ENCODE results near the gene TIFAB.

TIFAB gene

GRCh38 chr5:135440916-135441315 lies 11.2 kb downstream of the TIFAB start:
- DNase-seq = no peak

- DNase-seq = peak; percentile 9
These were observed 12.6 kb downstream of the TIFAB start for GRCh38 chr5:135439231-135440205.

DNA sequence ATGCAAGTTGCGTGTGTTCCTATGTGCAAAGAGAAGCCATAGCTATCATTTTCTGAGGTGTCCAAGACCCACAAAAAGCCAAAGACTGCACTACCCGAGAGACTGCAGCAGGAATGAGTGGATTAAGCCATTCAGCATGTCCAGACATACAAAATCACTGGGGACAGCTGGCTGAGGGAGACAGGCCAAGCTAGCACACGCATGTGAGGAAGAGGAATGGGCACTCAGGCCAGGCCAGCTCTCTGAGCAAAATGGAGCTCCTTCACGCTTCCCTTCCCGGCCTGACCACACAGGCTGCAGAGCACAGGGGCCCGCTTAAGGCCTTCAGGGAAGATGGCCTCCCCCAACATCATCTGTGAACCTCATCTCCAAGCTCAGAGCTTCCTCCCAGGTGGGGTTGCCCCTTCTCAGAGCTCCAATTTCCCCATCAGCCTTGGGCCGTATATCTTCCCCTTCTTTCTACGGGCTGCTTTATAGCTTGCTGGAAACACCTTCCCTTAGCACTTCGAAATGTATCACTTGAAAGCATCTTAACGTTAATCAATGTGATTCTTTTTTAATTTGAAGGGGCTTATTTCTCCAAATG lies 13.4 kb downstream of the TIFAB start:
- peak; percentile 10 for DNase-seq

DNA sequence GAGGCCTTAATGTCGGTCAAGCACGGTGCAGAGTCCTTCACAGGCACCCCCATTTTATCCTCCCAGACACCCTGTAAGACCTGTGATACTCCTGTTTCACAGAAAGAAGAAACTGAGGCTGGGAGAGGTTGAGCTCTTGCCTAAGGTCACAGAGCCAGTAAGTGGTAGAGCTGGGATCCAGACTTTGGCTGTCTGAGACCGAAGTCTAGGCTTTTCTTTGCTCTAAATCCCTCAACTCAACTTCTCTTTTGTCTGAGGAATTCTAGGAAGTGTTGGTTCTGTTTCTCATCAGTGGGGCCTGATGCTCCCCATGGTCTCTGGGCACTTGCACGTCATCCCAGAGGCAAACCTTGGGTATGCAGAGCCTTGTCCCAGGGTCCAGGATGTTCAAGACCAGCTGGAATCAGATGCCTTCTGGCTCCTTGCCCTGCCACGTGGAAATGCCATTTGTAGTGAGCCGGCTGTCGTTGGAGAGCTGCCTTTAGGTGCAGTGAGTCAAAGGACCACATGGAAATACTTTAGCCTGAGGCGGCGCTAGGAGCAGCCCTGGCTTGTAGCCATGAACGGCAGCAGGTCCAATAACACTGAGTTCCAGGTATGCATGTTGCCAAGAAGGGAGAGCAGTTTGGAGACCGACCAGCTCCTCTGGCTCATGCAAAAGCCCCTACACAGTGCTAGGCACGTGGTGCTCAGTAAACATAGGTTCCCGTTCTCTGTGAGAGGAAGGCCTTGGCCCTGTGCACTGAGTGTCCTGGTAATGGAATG lies 14.2 kb downstream of the TIFAB start:
- DNase-seq = peak; percentile 13

GRCh38 chr5:135437422-135437795 lies 14.7 kb downstream of the TIFAB start:
- peak; percentile 15 for DNase-seq

- DNase-seq = no peak
These were observed 15.2 kb downstream of the TIFAB start for GRCh38 chr5:135436951-135437418.

- peak; percentile 16 for DNase-seq
These were observed 16.5 kb downstream of the TIFAB start for GRCh38 chr5:135435467-135436330.

- DNase-seq = no peak
These were observed 17.3 kb downstream of the TIFAB start for GRCh38 chr5:135434591-135435466.

- DNase-seq = peak; percentile 16
These were observed 18.3 kb downstream of the TIFAB start for GRCh38 chr5:135433681-135434426.

- no peak for DNase-seq
These were observed 20.0 kb downstream of the TIFAB start for GRCh38 chr5:135432113-135432512.

DNA sequence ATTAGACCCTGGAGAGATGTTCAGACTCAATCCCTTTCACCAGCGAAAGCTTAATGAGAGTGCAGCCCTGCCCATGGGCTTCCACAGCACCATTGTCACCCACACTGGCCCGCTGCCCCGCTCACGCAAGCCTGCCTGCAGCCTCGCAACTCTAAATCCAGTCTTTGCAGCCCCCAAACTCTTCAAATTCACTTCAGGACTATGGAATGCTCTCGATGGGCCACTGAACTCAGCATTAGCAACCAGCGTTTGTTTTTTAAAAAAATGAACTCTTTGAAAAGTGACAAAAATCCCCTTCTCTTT lies 22.1 kb downstream of the TIFAB start:
- DNase-seq = no peak

GRCh38 chr5:135429301-135430134 lies 22.6 kb downstream of the TIFAB start:
- DNase-seq = no peak

DNA sequence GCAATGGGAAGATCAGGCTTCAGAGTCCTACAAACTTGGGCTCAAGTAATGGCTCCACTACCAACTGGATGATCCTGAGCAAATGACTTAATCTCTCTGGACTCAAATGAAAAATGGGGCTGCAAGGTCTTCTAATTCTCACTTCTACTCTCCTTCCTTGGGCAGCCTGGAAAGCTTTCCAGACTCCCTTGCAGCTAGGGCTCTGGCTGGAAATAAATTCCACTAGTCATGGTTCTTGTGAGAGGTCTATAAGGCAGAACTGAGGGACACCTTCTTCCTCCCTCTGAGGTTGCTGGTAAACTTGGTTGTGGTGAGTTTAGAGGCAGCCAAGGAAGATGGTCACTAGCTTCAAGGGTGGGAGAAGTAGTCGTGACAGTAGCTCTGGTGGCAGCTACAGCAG lies 23.6 kb downstream of the TIFAB start:
- DNase-seq = no peak

DNA sequence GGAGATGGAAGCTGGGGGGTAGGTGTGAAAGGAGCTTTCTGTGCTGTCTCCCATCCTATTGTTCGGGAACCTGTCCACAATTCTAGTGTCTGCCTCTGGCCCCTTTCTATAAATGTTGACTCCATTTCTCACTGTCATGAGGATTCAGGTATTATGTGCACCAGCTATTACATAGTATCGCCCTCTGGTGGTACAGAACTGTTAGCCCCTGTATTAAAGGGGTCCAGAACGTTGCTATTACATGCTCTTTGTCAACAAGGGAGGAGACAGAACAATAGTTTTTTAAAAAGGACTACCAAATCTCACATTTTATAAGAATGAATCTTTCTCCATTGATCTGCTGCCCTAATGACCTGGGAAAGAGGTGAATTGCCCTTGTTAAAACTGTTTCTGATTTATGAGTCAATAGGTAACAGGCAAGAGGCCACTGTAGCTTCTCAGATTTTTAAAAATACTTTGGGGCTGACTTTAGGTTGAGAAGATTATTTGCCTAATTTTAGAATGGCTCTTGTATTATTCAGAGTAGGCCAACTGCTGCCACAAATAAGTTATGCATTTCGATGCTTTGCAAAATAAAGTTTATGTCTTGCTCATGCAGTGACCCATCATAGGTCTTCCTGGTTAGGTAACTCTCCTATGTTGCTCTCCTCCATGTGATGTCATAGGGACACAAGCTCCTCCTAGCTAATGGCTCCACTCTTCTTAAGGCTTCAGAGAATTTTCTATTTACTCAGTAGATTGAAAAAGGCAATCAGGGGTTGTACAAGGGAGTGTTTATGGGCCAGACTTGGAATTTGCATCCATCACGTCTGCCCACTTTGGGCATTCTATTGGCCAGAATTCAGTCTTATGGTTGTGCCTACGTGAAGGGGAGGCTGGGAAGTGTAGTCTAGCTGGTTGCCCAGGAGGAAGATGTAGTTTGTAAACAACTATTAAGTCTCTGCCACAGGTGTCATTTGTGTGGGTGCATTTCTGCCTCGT lies 25.8 kb downstream of the TIFAB start:
- DNase-seq = no peak

DNA sequence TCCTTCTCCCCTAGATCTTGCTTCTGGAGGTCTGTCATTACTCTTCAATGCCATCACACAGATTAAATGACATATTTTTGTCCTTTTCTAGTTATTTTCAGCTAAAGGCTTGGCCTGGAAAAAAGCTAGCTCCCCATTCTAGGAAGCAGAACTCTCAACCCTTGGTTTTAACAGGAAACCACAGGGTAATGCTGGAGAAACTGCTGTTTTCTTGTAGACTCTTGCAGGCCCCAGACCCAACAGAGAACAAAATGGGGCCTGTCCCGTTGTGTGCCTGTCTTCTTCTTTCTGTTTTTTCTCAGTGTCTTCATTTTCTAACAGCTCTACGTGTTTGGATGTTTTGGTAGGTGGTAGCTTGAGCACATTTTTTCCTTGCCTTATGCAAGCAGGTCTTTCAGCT lies 26.5 kb downstream of the TIFAB start:
- DNase-seq = no peak

GRCh38 chr5:135423846-135424168 lies 28.3 kb downstream of the TIFAB start:
- DNase-seq = no peak

GRCh38 chr5:135423146-135423845 lies 28.9 kb downstream of the TIFAB start:
- DNase-seq = no peak

DNA sequence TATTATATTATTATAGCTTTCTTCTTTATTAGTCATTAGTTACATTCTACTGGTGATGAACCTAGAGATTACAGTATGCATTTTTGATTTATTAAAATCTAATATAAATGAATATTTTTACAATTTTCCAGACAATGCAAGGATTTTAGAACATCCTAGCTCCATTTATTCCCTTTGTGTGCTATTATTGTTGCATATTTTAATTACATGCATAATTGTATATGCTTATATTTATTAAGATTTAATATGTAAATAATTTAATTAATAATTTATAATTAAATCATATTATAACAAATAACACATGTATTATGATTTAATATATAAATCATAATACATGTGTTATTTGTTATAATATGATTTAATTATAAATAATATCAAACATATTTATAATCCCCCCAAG lies 29.7 kb downstream of the TIFAB start:
- no peak for DNase-seq

Data from stimulated activated CD8-positive, alpha-beta memory T cell treated with anti-CD3 and anti-CD28 coated beads, Interleukin-4, amount 100 ng/mL, for 48 hours (primary cell).